ENCODE results near the gene PSIP1. TPM values are rescaled to one million over a fixed set of nuclear protein-coding genes. Genes with fewer than 3 reads are reported as not detected.
"Not testable (repeated sequence)": the region's sequence is repeated elsewhere in the genome, so short reads cannot be mapped to it uniquely, and the experiment has no call there.

The PSIP1 gene
- polyA plus RNA-seq, 1 donor: 69.7 TPM

- not testable (repeated sequence) for H3K27me3 ChIP-seq (ENCODE audit: control insufficient read depth, insufficient read depth, low read length); H3K4me1 ChIP-seq (ENCODE audit: control insufficient read depth, insufficient read depth, low read length); H3K4me3 ChIP-seq (ENCODE audit: low read length); DNase-seq; H3K27ac ChIP-seq (ENCODE audit: low read length)
- Histone ChIP-seq H3K36me3 (ENCODE audit: control insufficient read depth, insufficient read depth, low read length) (peaks cover 57% of the 10 kb centered on the region), H3K9me3 (ENCODE audit: control insufficient read depth, low read depth, low read length) (peaks cover 17% of the 10 kb centered on the region)
- WGBS (ENCODE audit: insufficient coverage, low lambda C conversion rate): no CpG with 5 or more reads among the region's 29 CpGs
Measured at GRCh38 chr9:15441841-15442240, 68.9 kb downstream of the PSIP1 start.

- H3K4me3 ChIP-seq (ENCODE audit: low read length): no peak overlapping the region
- H3K9me3 ChIP-seq (ENCODE audit: control insufficient read depth, low read depth, low read length): peaks cover 17% of the 10 kb centered on the region
- peaks cover 42% of the 10 kb centered on the region for H3K36me3 ChIP-seq (ENCODE audit: control insufficient read depth, insufficient read depth, low read length)
- no peak for DNase-seq
- no peak overlapping the region for H3K27ac ChIP-seq (ENCODE audit: low read length)
- no peaks in the 10 kb centered on the region for H3K4me1 ChIP-seq (ENCODE audit: control insufficient read depth, insufficient read depth, low read length)
- H3K27me3 ChIP-seq (ENCODE audit: control insufficient read depth, insufficient read depth, low read length): no peaks in the 10 kb centered on the region
- 100% methylated on average over 1 of the region's 7 CpGs for WGBS (ENCODE audit: insufficient coverage, low lambda C conversion rate)
Measured at GRCh38 chr9:15438891-15439290, 71.9 kb downstream of the PSIP1 start.

GRCh38 chr9:15433661-15434060 is 77.1 kb downstream of the PSIP1 start:
- no peak overlapping the region for H3K27ac ChIP-seq (ENCODE audit: low read length)
- no peaks in the 10 kb centered on the region for H3K9me3 ChIP-seq (ENCODE audit: control insufficient read depth, low read depth, low read length)
- 100% methylated on average over 2 of the region's 3 CpGs for WGBS (ENCODE audit: insufficient coverage, low lambda C conversion rate)
- no peaks in the 10 kb centered on the region for H3K27me3 ChIP-seq (ENCODE audit: control insufficient read depth, insufficient read depth, low read length)
- no peak overlapping the region for H3K4me3 ChIP-seq (ENCODE audit: low read length)
- peaks cover 20% of the 10 kb centered on the region for H3K36me3 ChIP-seq (ENCODE audit: control insufficient read depth, insufficient read depth, low read length)
- DNase-seq: no peak
- H3K4me1 ChIP-seq (ENCODE audit: control insufficient read depth, insufficient read depth, low read length): peaks cover 9% of the 10 kb centered on the region

- no peak overlapping the region for H3K4me3 ChIP-seq (ENCODE audit: low read length)
- no peaks in the 10 kb centered on the region for H3K9me3 ChIP-seq (ENCODE audit: control insufficient read depth, low read depth, low read length)
- 88% methylated on average over 3 of the region's 4 CpGs for WGBS (ENCODE audit: insufficient coverage, low lambda C conversion rate)
- peaks cover 9% of the 10 kb centered on the region for H3K4me1 ChIP-seq (ENCODE audit: control insufficient read depth, insufficient read depth, low read length)
- H3K27me3 ChIP-seq (ENCODE audit: control insufficient read depth, insufficient read depth, low read length): no peaks in the 10 kb centered on the region
- no peak overlapping the region for H3K27ac ChIP-seq (ENCODE audit: low read length)
- no peak for DNase-seq
- H3K36me3 ChIP-seq (ENCODE audit: control insufficient read depth, insufficient read depth, low read length): peaks cover 19% of the 10 kb centered on the region
Measured at GRCh38 chr9:15433191-15433590, 77.6 kb downstream of the PSIP1 start.

GRCh38 chr9:15430920-15431844 is 79.6 kb downstream of the PSIP1 start:
- H3K4me1 ChIP-seq (ENCODE audit: control insufficient read depth, insufficient read depth, low read length): peaks cover 9% of the 10 kb centered on the region
- H3K27me3 ChIP-seq (ENCODE audit: control insufficient read depth, insufficient read depth, low read length): no peaks in the 10 kb centered on the region
- no peaks in the 10 kb centered on the region for H3K9me3 ChIP-seq (ENCODE audit: control insufficient read depth, low read depth, low read length)
- H3K36me3 ChIP-seq (ENCODE audit: control insufficient read depth, insufficient read depth, low read length): peaks cover 23% of the 10 kb centered on the region
- H3K4me3 ChIP-seq (ENCODE audit: low read length): no peak overlapping the region
- peak; percentile 54 to 77 for DNase-seq
- peak overlapping the region; percentile 21 for H3K27ac ChIP-seq (ENCODE audit: low read length)
- 50% methylated on average over 2 of the region's 5 CpGs for WGBS (ENCODE audit: insufficient coverage, low lambda C conversion rate)

- not testable (repeated sequence) for H3K27me3 ChIP-seq (ENCODE audit: control insufficient read depth, insufficient read depth, low read length); H3K4me1 ChIP-seq (ENCODE audit: control insufficient read depth, insufficient read depth, low read length); DNase-seq; H3K27ac ChIP-seq (ENCODE audit: low read length); H3K4me3 ChIP-seq (ENCODE audit: low read length); H3K9me3 ChIP-seq (ENCODE audit: control insufficient read depth, low read depth, low read length)
- H3K36me3 ChIP-seq (ENCODE audit: control insufficient read depth, insufficient read depth, low read length): peaks cover 18% of the 10 kb centered on the region
- no CpG with 5 or more reads among the region's 7 CpGs for WGBS (ENCODE audit: insufficient coverage, low lambda C conversion rate)
Measured at GRCh38 chr9:15427702-15428101, 83.1 kb downstream of the PSIP1 start.

GRCh38 chr9:15426019-15426418 is 84.8 kb downstream of the PSIP1 start:
- peak overlapping the region; percentile 36 for H3K27ac ChIP-seq (ENCODE audit: low read length)
- H3K36me3 ChIP-seq (ENCODE audit: control insufficient read depth, insufficient read depth, low read length): peaks cover 18% of the 10 kb centered on the region
- WGBS (ENCODE audit: insufficient coverage, low lambda C conversion rate): 85% methylated on average over 5 of the region's 8 CpGs
- peaks cover 4% of the 10 kb centered on the region for H3K9me3 ChIP-seq (ENCODE audit: control insufficient read depth, low read depth, low read length)
- peaks cover 11% of the 10 kb centered on the region for H3K4me1 ChIP-seq (ENCODE audit: control insufficient read depth, insufficient read depth, low read length)
- H3K4me3 ChIP-seq (ENCODE audit: low read length): no peak overlapping the region
- H3K27me3 ChIP-seq (ENCODE audit: control insufficient read depth, insufficient read depth, low read length): no peaks in the 10 kb centered on the region
- DNase-seq: peak; percentile 55 to 69

GRCh38 chr9:15423231-15423985 is 87.4 kb downstream of the PSIP1 start:
- Histone ChIP-seq H3K27me3 (ENCODE audit: control insufficient read depth, insufficient read depth, low read length) (no peaks in the 10 kb centered on the region), H3K9me3 (ENCODE audit: control insufficient read depth, low read depth, low read length) (peaks cover 4% of the 10 kb centered on the region), H3K4me1 (ENCODE audit: control insufficient read depth, insufficient read depth, low read length) (peaks cover 4% of the 10 kb centered on the region), H3K27ac (ENCODE audit: low read length) (peak overlapping the region; percentile 91), H3K36me3 (ENCODE audit: control insufficient read depth, insufficient read depth, low read length) (peaks cover 18% of the 10 kb centered on the region), H3K4me3 (ENCODE audit: low read length) (peak overlapping the region; percentile 96)
- peak in 1 of 2 donors; percentile 18 for DNase-seq
- WGBS (ENCODE audit: insufficient coverage, low lambda C conversion rate): 0% methylated on average over 2 of the region's 18 CpGs

GRCh38 chr9:15422372-15423230 is 88.2 kb downstream of the PSIP1 start, which contains the start of gene SNAPC3:
TSS of gene SNAPC3 (plus strand) at chr9:15422876. CDS start at chr9:15422880, 4 bp downstream.
- peaks cover 16% of the 10 kb centered on the region for H3K36me3 ChIP-seq (ENCODE audit: control insufficient read depth, insufficient read depth, low read length)
- peak within 1 kb of the TSS; percentile 91 for H3K27ac ChIP-seq (ENCODE audit: low read length)
- peaks cover 4% of the 10 kb centered on the region for H3K9me3 ChIP-seq (ENCODE audit: control insufficient read depth, low read depth, low read length)
- H3K4me1 ChIP-seq (ENCODE audit: control insufficient read depth, insufficient read depth, low read length): peaks cover 4% of the 10 kb centered on the region
- H3K27me3 ChIP-seq (ENCODE audit: control insufficient read depth, insufficient read depth, low read length): no peaks in the 10 kb centered on the region
- H3K4me3 ChIP-seq (ENCODE audit: low read length): peak within 1 kb of the TSS; percentile 96
- no CpG with 5 or more reads among the region's 70 CpGs for WGBS (ENCODE audit: insufficient coverage, low lambda C conversion rate)
- DNase-seq: peak; percentile 97 to 99

- Histone ChIP-seq H3K36me3 (ENCODE audit: control insufficient read depth, insufficient read depth, low read length) (peaks cover 13% of the 10 kb centered on the region), H3K4me1 (ENCODE audit: control insufficient read depth, insufficient read depth, low read length) (peaks cover 4% of the 10 kb centered on the region), H3K27ac (ENCODE audit: low read length) (peak overlapping the region; percentile 91), H3K27me3 (ENCODE audit: control insufficient read depth, insufficient read depth, low read length) (no peaks in the 10 kb centered on the region), H3K4me3 (ENCODE audit: low read length) (peak overlapping the region; percentile 96), H3K9me3 (ENCODE audit: control insufficient read depth, low read depth, low read length) (peaks cover 4% of the 10 kb centered on the region)
- DNase-seq: no peak
- 100% methylated on average over 1 of the region's 9 CpGs for WGBS (ENCODE audit: insufficient coverage, low lambda C conversion rate)
Measured at GRCh38 chr9:15421990-15422371, 88.8 kb downstream of the PSIP1 start.

Data from large intestine (tissue), 3 donors.